OCI-M1 (cell line): ENCODE results near the gene TBC1D22B.
"Not testable (repeated sequence)": the region's sequence is repeated elsewhere in the genome, so short reads cannot be mapped to it uniquely, and the experiment has no call there.

Experiments
- DNase-seq: peaks from one replicate; lab custom pipeline; 2025; lab: John Stamatoyannopoulos, UW

The TBC1D22B gene

DNA sequence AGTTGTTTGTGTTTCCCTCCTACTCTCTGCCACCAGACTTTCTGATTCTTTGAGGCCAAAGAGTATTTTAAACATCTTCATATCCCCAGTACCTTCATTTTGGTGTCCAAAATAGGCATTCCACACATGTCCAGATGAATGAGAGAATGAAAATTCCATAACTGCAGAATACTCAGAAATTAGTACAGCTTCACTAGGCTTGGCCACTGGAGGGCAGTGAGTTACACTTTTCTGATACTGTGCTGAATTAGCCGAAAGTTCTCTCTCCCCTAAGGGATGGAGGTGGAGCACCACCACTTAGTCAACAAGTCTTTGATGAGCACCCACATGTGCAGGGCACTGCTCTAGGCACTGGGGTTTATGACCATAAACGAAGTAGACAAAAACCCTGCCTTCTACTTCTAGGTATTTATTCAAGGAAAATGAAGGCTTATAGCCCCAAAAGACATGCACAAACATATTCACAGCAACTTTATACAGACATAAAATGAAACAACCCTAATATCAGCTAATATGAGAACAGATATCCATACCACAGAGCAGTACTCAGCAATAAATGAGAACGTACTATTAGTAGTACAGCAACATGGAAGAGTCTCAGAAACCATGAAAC, 46.4 kb downstream of the TBC1D22B start:
- peak; percentile 80 for DNase-seq

GRCh38 chr6:37304766-37305165, 47.2 kb downstream of the TBC1D22B start:
- no peak for DNase-seq

- DNase-seq = no peak
These were observed 48.4 kb downstream of the TBC1D22B start for GRCh38 chr6:37305841-37306425.

GRCh38 chr6:37306624-37307222, 49.2 kb downstream of the TBC1D22B start:
- no peak for DNase-seq

DNA sequence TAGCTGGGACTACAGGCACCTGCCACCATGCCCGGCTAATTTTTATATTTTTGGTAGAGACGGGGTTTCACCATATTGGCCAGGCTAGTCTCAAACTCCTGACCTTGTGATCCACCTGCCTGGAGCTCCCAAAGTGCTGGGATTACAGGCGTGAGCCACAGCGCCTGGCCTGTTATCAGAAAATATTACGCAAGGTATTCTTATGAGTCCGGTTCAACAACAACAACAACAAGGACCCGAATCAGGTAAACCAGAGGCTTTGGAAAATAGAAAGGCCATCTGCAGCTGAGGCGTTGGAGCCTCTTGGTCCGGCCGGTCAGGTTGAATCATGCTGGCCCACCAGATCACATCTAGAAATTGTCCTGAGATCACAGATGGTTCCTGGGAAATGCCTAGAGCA, 49.9 kb downstream of the TBC1D22B start:
- not testable (repeated sequence) for DNase-seq

DNA sequence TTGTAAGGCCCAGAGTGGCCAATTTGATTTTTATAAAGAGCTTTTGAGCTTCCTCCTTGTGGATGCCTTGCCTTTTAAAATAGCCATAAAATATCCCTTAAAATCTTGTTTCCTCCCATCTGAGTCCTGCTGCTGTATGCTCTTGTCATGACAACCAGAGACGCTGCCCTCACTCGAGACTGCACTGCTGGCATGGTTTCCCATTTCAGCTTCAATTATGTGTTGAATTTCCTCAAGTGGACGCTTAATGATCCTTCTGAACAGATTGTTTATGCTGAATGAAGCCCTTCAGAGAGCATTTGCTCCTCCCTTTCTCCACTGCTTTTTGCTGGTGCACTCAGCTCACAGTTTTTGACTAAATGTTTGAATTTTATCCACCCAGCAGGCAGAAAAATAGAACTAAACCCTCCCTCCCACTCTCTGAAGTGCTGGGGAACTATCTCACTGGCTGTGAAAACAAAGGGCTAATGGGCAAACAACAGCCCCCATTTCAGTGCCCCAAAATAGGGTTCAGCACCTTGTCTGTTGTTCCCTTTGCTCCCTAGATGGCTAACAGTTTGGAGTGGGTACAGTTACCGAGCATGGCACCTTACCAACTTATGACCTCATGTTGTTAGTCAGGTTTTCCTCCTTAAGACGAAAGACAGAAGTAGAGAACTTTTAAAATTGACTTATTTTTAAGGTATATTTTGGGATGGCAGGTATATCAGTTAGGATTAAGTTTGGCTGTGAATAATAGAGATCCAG, 50.7 kb downstream of the TBC1D22B start:
- DNase-seq = no peak

- peak; percentile 51 for DNase-seq
These were observed 51.5 kb downstream of the TBC1D22B start for GRCh38 chr6:37309046-37309445.

- DNase-seq = no peak
These were observed 52.1 kb downstream of the TBC1D22B start for GRCh38 chr6:37309692-37310091.

GRCh38 chr6:37310966-37311365, 53.4 kb downstream of the TBC1D22B start:
- DNase-seq = peak; percentile 19

GRCh38 chr6:37311741-37312473, 54.3 kb downstream of the TBC1D22B start:
- peak; percentile 56 for DNase-seq

GRCh38 chr6:37313723-37314486, 56.3 kb downstream of the TBC1D22B start:
- DNase-seq = peak; percentile 50

GRCh38 chr6:37314487-37315156, 57.0 kb downstream of the TBC1D22B start:
- peak; percentile 100 for DNase-seq

- DNase-seq = no peak
These were observed 57.6 kb downstream of the TBC1D22B start for GRCh38 chr6:37315157-37315515.

- DNase-seq = no peak
These were observed 58.5 kb downstream of the TBC1D22B start for GRCh38 chr6:37316071-37316470.

- DNase-seq = no peak
These were observed 59.9 kb downstream of the TBC1D22B start for GRCh38 chr6:37317312-37318038.

DNA sequence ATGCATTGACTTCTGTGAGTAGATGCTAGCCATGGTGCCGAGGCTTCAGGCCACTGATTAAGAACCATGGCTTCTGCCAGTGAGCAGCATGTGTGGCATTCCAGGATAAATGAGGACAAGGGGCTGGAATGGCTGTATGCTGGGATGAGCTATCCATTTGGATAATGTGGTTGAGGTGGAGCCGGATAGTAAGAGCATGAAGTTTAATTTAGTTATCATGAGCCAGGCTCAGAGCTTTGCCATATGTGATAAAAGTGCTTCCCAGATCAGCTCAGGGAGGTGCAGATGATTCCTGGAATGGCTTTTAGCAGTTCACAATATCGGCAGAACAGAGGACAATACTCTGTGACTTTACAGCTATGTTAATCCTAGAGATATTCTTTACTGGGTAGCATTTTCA, 61.6 kb downstream of the TBC1D22B start:
- no peak for DNase-seq

DNA sequence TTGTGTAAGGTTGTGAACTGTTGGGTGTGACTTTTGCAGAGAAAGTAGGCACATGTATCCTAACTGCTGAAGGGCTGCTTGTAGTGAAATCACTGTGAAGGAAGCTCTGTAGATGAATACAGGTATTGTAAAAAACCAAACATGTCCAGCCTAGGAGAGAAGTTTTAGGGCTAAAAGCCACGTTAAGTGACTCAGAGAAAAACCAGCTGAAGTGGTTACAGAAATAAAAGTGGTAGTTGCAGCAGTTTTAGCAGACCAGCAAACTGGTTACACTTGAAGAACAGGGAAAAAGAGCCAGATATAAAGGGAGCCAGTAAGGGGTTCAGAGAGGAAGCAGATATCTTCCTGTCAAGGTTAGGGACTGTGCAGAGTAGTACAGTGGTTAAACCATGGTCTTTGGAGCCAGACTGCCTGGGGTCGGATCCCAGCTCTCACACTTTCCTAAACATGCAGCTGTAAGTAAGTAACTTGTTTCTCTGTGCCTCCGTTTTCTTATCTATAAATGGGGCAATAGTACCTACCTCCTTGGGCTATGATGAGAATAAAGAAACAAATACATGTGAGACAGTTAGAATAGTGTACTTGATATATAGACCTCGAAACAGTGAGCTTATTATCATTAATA, 62.4 kb downstream of the TBC1D22B start:
- no peak for DNase-seq

- no peak for DNase-seq
These were observed 63.1 kb downstream of the TBC1D22B start for GRCh38 chr6:37320646-37321045.

DNA sequence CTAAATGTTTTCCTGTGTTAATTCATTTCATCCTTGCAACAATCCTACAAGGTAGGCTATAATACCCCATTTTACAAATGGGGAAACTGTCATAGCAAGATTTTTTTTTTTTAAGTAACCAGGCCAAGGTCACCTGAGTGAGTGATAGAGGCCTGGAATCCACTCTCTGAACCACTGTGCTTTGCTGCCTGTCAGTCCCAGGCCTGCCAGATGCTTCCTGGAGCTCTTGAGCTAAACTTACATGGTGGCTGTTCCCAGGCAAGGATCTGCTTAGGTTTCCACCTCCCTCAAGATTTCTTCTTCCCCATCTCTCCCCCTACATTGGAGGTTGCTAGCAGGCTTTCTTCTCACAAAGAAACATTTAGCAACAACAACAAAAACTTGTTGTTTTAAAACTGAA, 63.5 kb downstream of the TBC1D22B start:
- no peak for DNase-seq
